Kidney glomerular epithelial cell (primary cell): ENCODE results near the gene SCFD2.
"Not testable (repeated sequence)": the region's sequence is repeated elsewhere in the genome, so short reads cannot be mapped to it uniquely, and the experiment has no call there.

ENCODE experiments used
- DNase-seq: peaks from one replicate; lab custom pipeline; 2025; lab: John Stamatoyannopoulos, UW

Gene SCFD2

DNA sequence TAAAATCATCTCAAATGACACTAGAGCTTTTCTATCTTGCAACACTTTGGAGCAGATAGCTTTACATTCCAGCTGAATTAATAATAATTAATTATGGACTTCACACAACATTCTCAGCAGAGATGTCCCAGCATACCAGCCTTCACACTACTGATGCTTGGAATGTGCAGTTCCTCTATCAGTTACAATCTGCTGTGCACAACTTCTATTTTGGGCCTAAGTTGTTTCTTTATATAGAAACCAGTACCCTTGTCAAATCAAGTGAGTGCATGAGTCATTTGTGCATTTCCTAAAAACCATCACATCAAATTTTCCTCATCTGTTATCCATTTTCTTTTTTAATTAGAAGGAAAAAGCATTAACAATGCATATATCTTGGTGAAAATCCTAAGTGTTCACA, 512.5 kb downstream of the SCFD2 start:
- DNase-seq, result no peak

- DNase-seq, result no peak
Measured at GRCh38 chr4:52852711-52853110, 513.1 kb downstream of the SCFD2 start.

DNA sequence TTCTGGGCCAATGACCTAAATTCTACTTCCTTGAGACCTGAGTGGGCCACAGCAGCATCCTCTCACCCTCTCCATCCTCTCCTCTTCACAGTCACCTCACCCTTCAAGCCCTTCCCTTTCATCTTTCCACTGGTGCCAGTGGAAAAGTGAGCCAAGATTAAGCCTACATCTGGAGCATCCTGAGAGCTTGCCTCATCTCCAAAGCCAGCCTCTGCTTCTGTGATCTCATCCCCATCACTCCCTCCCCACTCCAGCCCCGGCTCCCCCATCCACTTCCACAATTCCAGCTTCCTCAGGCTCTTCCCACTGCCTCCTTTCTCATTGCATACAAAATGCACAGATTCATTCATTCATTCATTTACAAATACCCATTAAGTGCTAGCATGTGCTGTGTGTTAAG, 513.8 kb downstream of the SCFD2 start:
- DNase-seq, result no peak

DNA sequence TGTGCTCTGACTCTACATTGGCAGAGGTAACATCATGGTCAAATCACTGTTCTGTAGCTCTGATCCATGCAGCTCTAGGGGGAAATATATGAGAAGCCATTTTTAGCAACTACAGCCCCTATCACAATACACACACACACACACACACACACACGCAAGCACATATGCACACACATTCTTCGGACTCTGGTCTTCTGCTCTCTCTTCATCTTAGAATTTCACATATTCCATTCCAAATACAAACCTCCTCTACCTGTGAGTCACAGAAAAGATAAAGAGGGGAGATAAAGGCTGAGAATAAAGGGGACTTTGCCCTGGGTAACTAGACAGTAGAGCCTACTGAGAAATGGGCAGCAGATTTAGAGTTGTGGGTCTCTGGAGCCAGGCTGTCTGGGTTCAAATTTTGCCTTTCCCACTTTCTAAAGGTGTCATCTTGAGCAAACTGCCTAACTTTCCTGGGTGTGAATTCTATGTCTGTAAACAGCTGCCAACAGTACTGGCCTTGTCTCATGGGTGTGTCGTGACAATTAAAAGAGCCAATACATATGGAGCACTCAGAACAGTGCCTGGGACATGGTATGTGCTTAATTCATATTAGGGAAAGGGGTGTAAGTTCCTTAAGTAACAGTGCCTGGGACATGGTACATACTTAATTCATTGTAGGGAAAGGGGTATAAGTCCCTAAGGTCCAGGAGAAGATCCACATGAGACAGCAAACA, 515.3 kb downstream of the SCFD2 start:
- DNase-seq, result no peak

DNA sequence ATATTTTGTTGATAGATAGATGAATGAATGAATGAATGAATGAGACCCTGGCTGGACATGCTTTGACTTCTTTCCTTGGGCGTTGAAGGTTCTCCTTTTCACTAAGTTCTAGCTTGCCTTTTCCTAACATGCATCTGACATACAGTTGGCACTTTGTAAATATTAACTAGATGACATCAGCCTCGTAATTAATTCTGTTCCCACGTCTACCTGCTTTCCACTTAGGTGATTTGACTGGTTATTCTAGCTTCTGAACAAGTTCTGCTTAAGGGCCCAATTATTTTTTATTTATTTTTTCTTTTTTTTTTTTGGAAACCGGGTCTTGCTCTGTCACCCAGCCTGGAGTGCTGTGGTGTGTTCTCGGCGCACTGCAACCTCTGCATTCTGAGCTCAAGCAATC, 517.6 kb downstream of the SCFD2 start:
- no peak for DNase-seq

DNA sequence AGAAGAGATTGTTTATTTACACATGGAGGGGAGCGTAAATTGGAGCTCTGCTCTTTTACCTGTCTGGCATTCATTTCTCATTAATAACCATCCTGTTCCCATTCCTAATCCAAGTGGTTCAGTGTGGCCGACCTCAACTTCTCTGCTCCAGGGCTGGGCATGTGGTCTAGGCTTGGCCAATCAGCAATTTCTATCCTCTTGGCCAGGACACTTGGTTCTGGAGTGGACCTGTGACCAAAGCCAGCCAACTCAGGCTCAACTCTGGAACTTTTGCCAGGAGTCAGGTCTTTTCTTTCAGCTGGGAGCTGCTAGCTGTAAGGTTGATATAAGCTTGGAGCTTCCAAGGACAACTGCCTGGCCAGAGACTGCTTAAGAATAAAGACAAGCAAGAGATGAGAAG, 519.4 kb downstream of the SCFD2 start:
- no peak for DNase-seq

DNA sequence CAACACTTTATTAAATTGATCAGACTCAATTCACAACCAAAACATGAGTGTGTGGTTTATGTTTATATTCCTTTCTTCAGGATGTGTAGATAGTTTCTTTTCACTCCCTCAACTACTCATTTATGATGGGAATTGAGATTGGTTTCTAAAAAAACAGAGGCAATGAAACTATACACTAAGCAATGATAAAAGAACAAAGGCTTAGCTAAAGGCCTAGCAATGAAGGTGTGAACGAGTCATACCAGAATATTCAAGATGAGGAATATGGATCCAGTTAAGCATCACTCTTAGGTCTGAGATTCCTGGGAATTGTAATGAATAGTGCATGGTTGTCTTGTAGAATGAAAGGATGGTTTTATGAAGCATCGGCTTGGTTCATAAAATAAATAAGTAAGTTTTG, 521.3 kb downstream of the SCFD2 start:
- no peak for DNase-seq

- DNase-seq, result no peak
Measured at GRCh38 chr4:52843958-52844357, 521.9 kb downstream of the SCFD2 start.

DNA sequence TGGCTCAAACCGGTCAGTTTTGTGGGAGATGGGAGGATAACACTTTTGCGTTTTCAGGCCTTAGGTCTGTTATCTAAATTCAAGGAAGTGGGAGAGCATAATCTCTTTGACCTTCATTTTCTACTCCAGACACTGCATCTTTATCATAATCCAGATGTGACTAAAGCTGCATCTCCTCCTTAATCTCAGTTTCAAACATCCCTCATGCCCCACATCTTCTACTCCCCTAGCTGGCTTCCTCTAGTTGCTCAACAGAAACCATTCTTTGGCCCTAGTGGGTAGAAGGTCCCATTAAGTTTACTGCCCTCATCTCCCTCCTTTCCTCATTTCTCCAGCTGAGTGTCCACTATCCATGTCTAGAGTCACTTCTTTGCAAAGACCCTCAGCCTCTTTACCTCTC, 522.5 kb downstream of the SCFD2 start:
- DNase-seq, result no peak

DNA sequence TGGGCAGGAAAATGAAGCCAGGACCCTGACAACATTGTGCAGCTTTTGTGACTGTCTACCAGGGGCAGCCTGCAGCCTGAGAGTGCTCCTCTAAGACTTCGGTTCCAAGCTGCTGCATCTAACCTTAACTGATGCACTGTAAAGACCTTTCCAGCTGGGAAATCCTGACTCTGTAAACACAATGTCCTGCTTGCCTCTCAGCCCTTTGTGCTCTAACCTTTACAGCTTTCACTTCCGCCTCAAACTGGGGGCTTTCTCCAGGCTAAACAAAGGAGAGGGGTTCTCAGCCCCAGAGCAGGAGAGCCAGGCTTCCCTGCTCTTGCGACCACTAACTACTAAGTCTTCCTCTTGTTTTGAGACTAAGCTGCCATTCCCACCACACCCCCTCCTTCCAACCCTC, 523.1 kb downstream of the SCFD2 start:
- no peak for DNase-seq

GRCh38 chr4:52841682-52842456, 524.0 kb downstream of the SCFD2 start:
- DNase-seq, result no peak

GRCh38 chr4:52840531-52841370, 525.1 kb downstream of the SCFD2 start:
- no peak for DNase-seq

GRCh38 chr4:52838729-52839586, 526.9 kb downstream of the SCFD2 start:
- DNase-seq, result no peak

GRCh38 chr4:52837716-52838558, 527.9 kb downstream of the SCFD2 start:
- peak; percentile 77 for DNase-seq

GRCh38 chr4:52836678-52837077, 529.2 kb downstream of the SCFD2 start:
- DNase-seq, result no peak

GRCh38 chr4:52836120-52836519, 529.7 kb downstream of the SCFD2 start:
- no peak for DNase-seq

GRCh38 chr4:52834641-52835456, 531.0 kb downstream of the SCFD2 start:
- DNase-seq, result not testable (repeated sequence)

DNA sequence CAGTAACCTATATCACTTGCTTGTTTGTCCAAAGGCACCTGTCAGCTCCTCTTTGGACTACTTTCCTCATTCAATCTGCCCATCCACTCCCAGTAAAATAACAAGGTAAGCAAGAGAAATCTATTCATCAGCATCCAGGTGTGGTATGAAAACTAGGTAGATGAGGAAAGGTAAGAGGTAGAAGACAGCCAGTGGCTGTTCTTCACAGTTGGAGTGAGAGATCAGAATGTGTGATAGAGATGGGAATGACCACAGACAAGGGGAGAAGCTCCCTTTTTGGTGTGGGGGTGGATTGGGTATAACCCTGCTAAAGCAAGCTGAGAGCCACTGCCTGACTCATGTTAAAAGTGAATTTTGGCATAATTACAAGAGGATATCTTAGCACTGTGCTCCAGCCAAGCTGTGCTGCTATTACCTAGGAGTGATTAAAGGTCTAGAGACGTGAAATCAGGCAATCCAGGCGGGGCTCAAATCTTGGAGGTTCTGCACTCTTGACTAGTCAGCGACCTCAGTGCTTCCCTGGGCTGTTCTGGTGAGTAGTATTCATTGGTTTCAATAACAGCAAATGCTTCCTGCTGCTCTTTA, 531.8 kb downstream of the SCFD2 start:
- DNase-seq, result no peak

DNA sequence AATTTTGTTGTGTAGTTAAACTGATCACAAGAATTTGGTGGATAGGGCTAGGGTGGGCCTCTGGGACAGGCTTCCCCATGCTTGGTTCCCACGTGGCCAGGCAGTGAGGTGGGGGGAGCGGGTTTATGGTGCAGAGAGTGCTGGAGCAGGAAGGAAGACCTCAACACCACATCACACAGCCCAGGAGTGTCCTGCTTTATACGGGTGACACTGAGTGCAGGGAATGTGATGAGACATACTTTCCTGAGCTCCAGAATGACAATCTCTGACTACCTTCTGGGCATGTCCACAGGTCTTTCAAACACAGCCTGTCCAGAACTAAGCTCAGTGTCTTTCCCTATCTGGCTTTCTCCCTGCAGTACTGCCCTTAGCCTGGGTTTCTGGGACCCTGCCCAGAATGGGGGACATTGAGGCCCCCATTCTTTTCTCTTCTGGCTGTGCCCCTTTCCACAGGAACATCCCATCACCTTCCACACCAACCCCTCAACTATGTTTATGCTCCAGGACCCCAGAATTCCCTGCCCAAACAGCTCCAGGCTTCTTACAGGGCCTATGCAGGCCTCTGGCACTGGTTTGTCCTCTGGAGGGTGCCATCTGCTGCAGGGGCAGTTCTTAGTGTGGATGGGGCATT, 540.3 kb downstream of the SCFD2 start:
- DNase-seq, result no peak
